Testis (tissue), 2 donors: ENCODE measurements around the gene SLC6A6.

Source experiments
- POLR2A ChIP-seq: fragments of 450-650 bp; IDR thresholded peaks from one replicate; pipeline ENCODE4 v1.6.1; 2017; ENCODE audit warnings: antibody characterized with exemption, mild to moderate bottlenecking, moderate library complexity
- TF ChIP-seq, protein P1 (sequence below), 3 experiments: fragments of 450-650 bp in 2 of 3; fragments of 200-600 bp in 1 of 3; sonication (generic) in 1 of 3; IDR thresholded peaks; one replicate each; pipeline ENCODE4 v1.5.1; 2016 to 2019; ENCODE audit warnings: antibody characterized with exemption in 3 of 3, mild to moderate bottlenecking in 2 of 3, moderate library complexity in 1 of 3

- TF ChIP-seq, protein P1, sequence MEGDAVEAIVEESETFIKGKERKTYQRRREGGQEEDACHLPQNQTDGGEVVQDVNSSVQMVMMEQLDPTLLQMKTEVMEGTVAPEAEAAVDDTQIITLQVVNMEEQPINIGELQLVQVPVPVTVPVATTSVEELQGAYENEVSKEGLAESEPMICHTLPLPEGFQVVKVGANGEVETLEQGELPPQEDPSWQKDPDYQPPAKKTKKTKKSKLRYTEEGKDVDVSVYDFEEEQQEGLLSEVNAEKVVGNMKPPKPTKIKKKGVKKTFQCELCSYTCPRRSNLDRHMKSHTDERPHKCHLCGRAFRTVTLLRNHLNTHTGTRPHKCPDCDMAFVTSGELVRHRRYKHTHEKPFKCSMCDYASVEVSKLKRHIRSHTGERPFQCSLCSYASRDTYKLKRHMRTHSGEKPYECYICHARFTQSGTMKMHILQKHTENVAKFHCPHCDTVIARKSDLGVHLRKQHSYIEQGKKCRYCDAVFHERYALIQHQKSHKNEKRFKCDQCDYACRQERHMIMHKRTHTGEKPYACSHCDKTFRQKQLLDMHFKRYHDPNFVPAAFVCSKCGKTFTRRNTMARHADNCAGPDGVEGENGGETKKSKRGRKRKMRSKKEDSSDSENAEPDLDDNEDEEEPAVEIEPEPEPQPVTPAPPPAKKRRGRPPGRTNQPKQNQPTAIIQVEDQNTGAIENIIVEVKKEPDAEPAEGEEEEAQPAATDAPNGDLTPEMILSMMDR (IDR thresholded peaks at IDR 0.05) = no peak
- no peak for TF ChIP-seq POLR2A
Observed at GRCh38 chr3:14523792-14524191, 121.4 kb downstream of the SLC6A6 start.
